Activated CD4-positive, CD25-positive, alpha-beta regulatory T cell treated with anti-CD3 and anti-CD28 coated beads, Interleukin-2, amount 50 U/mL, for 24 hours (primary cell): ENCODE data around the gene ABHD18.
"Not testable (repeated sequence)": the region's sequence is repeated elsewhere in the genome, so short reads cannot be mapped to it uniquely, and the experiment has no call there.

Experiments used
- ATAC-seq, 2 donors: fragments of 150-1000 bp; cut with Tn5 transposase; one replicate each; pipeline ENCODE4 v1.10.0; 2021; ENCODE audit warnings: mild to moderate bottlenecking in 1 of 2, moderate library complexity in 1 of 2

ABHD18 gene

DNA sequence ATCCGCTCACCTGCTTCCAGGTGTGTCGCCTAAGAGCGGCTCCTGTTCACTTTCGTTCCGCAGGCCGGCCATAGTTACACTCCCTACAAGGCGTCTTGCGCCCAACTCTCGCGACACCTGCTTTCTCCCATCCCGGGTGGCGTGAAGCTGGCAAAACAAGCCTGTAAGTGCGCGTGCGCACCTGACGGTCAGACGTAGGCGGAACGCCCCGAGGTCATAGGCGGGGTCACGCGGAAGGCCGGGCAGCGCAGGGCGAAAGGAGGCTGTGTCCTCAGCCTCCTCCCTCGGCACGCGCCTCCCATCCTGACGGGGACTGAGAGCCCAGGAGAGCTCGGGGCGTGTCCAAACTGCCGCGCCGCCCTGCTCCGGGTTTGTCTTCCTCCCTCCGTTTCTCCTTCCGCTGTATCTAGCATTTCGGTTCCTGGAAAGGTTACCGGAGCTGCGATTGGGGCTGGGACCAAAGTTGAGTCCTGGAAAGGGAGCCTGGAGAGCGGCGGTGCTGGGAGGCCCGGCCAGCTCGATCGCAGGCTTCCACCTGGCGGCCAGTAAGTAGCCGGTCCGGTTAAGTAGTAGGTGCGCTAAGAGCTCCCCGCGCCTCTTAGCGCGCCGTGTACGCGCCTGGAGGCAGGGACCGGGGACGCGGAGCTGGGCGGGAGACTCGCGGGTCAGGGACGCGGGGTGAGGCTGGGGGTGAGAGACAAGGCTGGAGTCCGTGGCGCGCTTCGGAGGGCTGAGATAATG is at the start of gene ABHD18, which contains the start of gene MFSD8:
ABHD18 (plus strand) TSS at position 345 of the 741 bp plus-strand sequence. CDS start 17,550 bp downstream, outside the sequence.
MFSD8 (minus strand) TSS at position 112 of the 741 bp plus-strand sequence; CDS start at position 72, 40 bp downstream.
- peak; percentile 95 to 96 for ATAC-seq

DNA sequence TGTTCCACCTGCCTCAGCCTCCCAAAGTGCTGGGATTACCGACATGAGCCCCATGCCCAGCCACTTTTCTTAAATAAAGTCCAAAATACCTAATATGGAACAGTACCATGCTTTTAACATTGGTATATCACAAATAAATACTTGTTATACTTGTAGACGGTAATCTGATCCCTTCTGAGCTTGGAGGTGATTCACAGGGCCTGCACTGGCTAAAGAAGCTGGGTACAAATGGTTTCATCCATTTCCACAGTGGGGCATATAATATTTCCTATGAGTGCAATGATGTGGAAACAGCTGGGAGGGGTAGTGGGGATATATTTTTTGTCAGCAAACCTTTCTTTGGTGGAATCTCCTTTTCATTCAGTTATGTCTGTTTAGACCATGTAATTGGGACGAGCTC is 48.7 kb upstream of the ABHD18 start:
- ATAC-seq: no peak

GRCh38 chr4:127917151-127917550 is 48.1 kb upstream of the ABHD18 start:
- ATAC-seq: no peak

GRCh38 chr4:127920521-127920920 is 44.7 kb upstream of the ABHD18 start:
- no peak for ATAC-seq

DNA sequence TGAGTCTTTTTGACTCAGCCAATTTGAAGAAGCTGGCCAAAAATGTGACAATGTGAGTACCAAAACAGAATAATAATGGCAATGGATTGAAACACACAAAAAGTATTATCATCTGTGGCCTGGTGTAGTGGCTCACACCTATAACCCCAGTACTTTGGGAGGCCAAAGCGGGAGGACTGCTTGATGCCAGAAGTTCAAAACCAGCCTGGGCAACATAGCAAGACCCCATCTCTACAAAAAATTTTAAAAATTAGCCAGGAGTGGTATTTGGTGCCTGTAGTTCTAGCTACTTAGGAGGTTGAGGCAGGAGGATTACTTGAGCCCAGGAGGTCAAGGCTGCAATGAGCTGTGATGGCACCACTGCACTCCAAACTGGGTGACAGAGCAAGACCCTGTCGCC is 43.0 kb upstream of the ABHD18 start:
- no peak for ATAC-seq

DNA sequence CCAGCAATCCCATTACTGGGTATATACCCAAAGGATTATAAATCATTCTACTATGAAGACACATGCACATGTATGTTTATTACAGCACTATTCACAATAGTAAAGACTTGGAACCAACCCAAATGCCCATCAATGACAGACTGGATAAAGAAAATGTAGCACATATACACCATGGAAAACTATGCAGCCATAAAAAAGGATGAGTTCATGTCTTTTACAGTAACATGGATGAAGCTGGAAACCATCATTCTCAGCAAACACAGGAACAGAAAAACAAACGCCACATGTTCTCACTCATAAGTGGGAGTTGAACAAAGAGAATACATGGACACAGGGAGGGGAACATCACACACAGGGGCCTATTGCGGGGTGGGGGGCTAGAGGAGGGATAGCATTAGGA is 39.5 kb upstream of the ABHD18 start:
- ATAC-seq: not testable (repeated sequence)

DNA sequence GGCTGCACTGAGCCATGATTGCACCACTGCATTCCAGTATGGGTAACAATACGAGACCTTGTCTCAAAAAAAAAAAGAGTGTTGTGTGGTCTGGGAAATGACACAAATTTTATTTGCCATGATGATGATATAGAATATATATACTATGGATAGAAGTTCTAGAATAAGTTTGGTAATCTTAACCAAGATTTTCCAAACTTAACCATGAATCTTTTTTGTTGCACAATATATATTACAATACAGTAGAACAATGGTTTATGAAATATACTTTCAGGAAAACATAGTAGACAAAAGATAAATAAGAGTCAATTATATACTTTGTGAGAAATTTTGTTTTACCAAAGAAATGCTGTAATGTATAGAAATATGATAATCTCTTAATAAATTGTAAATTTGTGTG is 35.0 kb upstream of the ABHD18 start:
- no peak for ATAC-seq

- not testable (repeated sequence) for ATAC-seq
Measured at GRCh38 chr4:127931836-127932235, 33.4 kb upstream of the ABHD18 start.

- ATAC-seq: no peak
Measured at GRCh38 chr4:127936974-127937373, 28.2 kb upstream of the ABHD18 start.

GRCh38 chr4:127957105-127957504 is 8.1 kb upstream of the ABHD18 start:
- no peak for ATAC-seq

DNA sequence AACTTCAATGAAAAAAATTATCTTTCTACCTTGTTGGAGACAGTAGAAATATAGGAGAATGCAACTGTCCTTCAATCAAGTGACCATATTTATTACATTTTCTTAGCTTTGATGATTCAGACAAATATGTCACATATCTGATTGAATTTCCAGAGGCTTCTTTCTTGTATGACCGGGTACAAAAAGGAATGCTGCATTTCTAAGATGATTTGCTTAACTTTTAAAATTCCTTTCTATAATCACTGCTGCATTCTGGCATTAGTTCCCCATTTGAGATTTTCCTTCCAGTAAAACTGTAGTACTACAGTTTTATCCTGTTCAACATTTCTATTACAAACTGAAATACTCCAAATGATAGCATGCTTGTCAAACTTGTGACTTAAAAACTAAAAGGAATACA is 5.4 kb upstream of the ABHD18 start:
- ATAC-seq: no peak

- ATAC-seq: not testable (repeated sequence)
Measured at GRCh38 chr4:127963633-127964398, 1.4 kb upstream of the ABHD18 start.

- ATAC-seq: peak; percentile 5
Measured at GRCh38 chr4:127964426-127965061, 662 bp upstream of the ABHD18 start.

DNA sequence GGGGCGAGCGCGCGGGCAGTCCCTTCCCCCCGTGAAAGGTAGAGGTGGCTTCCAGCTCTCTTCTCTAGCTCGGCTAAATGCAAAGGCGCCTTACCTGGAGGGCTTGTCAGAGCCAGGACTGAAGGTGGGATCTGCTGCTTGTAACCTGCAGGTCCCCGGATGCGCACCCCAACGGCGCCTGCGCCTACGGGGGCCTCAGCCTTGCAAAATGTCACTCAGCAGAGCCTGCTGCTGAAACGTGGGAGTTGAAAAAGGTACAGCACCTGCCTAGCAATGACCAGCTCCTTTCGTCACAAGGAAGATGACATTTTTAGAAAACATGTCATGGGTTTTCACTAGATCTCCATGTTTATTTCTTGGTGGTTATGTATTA is 583 bp downstream of the ABHD18 start:
- peak; percentile 35 to 39 for ATAC-seq

DNA sequence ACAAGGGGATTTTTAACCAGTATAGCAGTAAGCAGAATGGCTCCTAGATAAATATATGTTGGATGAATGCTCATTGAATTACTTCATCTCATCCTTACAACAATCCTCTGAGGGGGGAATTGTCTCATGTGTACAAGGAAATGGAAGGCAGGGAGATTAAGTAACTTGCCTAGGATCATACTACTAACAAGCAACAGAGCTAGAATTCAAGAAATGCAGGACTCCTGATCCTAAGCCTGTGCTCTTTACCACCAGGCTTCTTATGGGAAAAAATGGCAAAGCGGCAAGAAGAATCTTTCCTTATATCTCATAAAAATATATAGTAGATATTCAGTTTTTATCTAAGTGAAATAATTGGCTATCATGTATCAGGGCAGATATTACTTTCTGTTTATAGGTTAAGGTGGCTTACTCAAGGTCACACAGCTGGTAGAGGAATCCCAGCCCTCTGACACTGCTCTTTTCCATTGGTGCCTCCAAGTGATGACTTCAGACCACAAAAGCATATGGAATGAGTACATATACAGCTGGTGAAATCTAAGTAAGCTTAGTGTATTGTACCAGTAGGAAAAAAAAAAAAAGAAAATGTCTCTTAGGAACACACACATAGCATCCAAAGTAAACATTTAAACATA is 2.1 kb downstream of the ABHD18 start:
- ATAC-seq: no peak

- ATAC-seq: no peak
Measured at GRCh38 chr4:127968586-127968985, 3.4 kb downstream of the ABHD18 start.

GRCh38 chr4:127970925-127971324 is 5.7 kb downstream of the ABHD18 start:
- not testable (repeated sequence) for ATAC-seq

- no peak for ATAC-seq
Measured at GRCh38 chr4:127975121-127975770, 10.0 kb downstream of the ABHD18 start.

DNA sequence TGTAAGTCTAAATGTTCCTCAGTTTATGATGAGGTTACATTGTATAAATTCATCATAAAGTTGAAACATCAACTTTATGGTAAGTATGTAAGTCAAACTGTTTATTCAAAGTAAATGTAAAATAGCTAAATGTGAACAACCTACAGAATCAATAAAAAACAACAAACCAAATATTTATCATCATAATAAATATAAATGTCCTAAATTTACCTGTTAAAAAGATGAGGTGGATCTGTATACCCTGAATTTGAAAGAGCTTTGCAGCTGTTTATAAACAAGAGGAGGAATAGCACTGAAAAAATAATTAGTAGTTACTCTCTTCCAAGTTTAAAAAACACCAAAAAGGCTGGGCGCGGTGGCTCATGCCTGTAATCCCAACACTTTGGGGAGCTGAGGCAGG is 13.7 kb downstream of the ABHD18 start:
- no peak for ATAC-seq

DNA sequence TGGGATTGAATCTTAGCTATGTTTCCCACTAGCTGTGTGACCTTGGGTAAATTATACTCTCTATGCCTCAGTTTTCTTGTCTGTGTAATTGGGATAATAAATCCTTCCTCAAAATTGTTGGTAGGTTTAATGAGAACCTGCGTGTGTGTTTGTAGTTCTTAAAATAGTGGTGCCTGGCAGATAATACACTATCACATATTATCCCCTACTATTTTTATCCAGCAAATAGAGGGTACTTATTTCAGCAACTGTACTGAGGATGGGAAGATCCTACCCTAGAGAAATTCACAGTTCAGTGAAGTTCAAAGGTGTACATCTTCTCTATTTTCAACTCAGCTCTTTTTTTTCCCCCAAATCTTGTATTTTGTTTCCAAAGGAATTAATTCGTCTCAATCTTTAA is 17.2 kb downstream of the ABHD18 start:
- no peak for ATAC-seq

DNA sequence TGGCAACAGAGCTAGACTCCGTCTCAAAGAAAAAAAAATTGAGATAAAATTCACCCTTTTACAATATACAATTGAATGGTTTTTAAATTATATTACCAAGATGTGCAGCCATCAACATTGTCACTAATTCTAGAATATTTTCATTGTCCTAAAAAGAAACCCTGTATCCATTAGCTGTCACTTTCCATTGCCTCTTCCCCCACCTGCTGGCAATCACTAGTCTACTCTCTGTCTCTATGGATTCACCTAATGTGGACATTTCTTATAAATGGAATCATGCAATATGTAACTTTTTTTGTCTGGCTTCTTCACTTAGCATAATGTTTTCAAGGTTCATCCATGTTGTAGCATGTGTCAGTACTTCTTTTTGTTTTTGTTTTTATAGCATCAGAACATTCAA is 20.8 kb downstream of the ABHD18 start:
- no peak for ATAC-seq

DNA sequence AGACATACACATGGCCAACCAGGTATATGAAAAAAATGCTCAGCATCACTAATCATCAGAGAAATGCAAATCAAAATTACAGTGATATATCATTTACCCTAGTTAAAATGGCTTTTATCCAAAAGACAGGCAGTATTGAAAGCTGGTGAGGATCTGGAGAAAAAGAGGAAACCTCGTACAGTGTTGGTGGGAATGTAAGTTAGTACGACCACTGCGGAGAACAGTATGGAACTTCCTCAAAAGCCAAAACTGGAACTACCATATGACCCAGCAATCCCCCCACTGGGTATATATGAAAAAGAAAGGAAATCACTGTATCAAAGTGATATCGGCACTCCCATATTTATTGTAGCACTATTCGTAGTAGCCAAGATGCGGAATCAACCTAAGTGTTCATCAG is 23.4 kb downstream of the ABHD18 start:
- no peak for ATAC-seq

- ATAC-seq: no peak
Measured at GRCh38 chr4:127993151-127993550, 27.9 kb downstream of the ABHD18 start.
